Panc1 (cell line): ENCODE measurements around the gene STAB1.

Source experiments
- CTCF ChIP-seq: fragments of 450-650 bp; IDR thresholded peaks from 2 replicates; pipeline ENCODE4 v1.5.1; 2017; ENCODE audit warnings: mild to moderate bottlenecking
- POLR2AphosphoS5 ChIP-seq: IDR thresholded peaks from 2 replicates; pipeline ENCODE4 v1.6.1; 2012; ENCODE audit warnings: mild to moderate bottlenecking, low read depth, low read length, moderate library complexity
- REST ChIP-seq, 2 experiments: IDR thresholded peaks; 2 replicates each; pipeline ENCODE4 v1.6.1; 2011 to 2012; ENCODE audit warnings: low read depth in 2 of 2, control low read depth in 1 of 2, low read length in 1 of 2, mild to moderate bottlenecking in 1 of 2, moderate library complexity in 1 of 2; ENCODE audit not compliant: insufficient read depth in 1 of 2
- SIN3A ChIP-seq: IDR thresholded peaks from 2 replicates; pipeline ENCODE4 v1.6.1; 2012; ENCODE audit warnings: low read depth, mild to moderate bottlenecking, low read length, moderate library complexity, borderline replicate concordance; ENCODE audit not compliant: insufficient read depth
- TCF7L2 ChIP-seq: IDR thresholded peaks from 2 replicates; pipeline ENCODE4 v1.6.1; 2011; ENCODE audit warnings: mild to moderate bottlenecking, low read depth, low read length, inconsistent platforms

GRCh38 chr3:52447512-52448355 lies 47.4 kb upstream of the STAB1 start:
- TF ChIP-seq CTCF (no peak), POLR2AphosphoS5 (no peak), REST (IDR thresholded peaks at IDR 0.05; ENCODE audit: insufficient read depth in 1 of 2, low read depth in 2 of 2, low read length in 1 of 2) (no peak), TCF7L2 (no peak), SIN3A (no peak)
